Natural killer cell (primary cell): ENCODE measurements around the gene THRB. TPM values are rescaled to one million over a fixed set of nuclear protein-coding genes. Genes with fewer than 3 reads are reported as not detected.

Source experiments
- ATAC-seq, 3 donors: fragments of 150-1000 bp in 2 of 3; fragments of 200-7000 bp in 1 of 3; cut with Tn5 transposase; 1 replicate in 1 of 3; 2 replicates in 2 of 3; pipeline ENCODE4 v1.10.0; 2021; ENCODE audit warnings: mild to moderate bottlenecking in 2 of 3, moderate library complexity in 2 of 3
- DNase-seq, 2 donors: peaks; one replicate each; pipeline versions ENCODE4 v3.0.0 to v3.0.0-alpha.2; 2013 to 2021; ENCODE audit warnings: mixed read lengths in 1 of 2
- H3K27ac ChIP-seq: one replicate; pipeline ENCODE4 v1.5.1; 2013; ENCODE audit warnings: mild to moderate bottlenecking, low read length
- H3K27me3 ChIP-seq: one replicate; pipeline ENCODE4 v1.6.1; 2013; ENCODE audit warnings: low read length; ENCODE audit not compliant: control insufficient read depth, insufficient read depth
- H3K36me3 ChIP-seq: one replicate; pipeline ENCODE4 v1.6.1; 2013; ENCODE audit warnings: low read length; ENCODE audit not compliant: control insufficient read depth, insufficient read depth
- H3K4me1 ChIP-seq: one replicate; pipeline ENCODE4 v1.6.1; 2013; ENCODE audit warnings: low read length; ENCODE audit not compliant: control insufficient read depth, insufficient read depth
- H3K4me3 ChIP-seq: one replicate; pipeline ENCODE4 v1.5.1; 2013; ENCODE audit warnings: low read length
- H3K9me3 ChIP-seq: one replicate; pipeline ENCODE4 v1.6.1; 2013; ENCODE audit warnings: low read length; ENCODE audit not compliant: control insufficient read depth, insufficient read depth
- H3K27ac Mint-ChIP-seq, 2 donors: one replicate each; pipeline ENCODE4 v1.8.0; 2022; ENCODE audit warnings: mild to moderate bottlenecking in 2 of 2, mixed read lengths in 2 of 2, moderate library complexity in 1 of 2
- H3K27me3 Mint-ChIP-seq, 2 donors: one replicate each; pipeline ENCODE4 v1.8.0; 2022; ENCODE audit warnings: low read depth in 2 of 2, mixed read lengths in 2 of 2
- H3K36me3 Mint-ChIP-seq: one replicate; pipeline ENCODE4 v1.8.0; 2022; ENCODE audit warnings: mixed read lengths
- H3K4me1 Mint-ChIP-seq, 2 donors: one replicate each; pipeline ENCODE4 v1.8.0; 2022; ENCODE audit warnings: mixed read lengths in 2 of 2
- H3K4me3 Mint-ChIP-seq: one replicate; pipeline ENCODE4 v1.8.0; 2022; ENCODE audit warnings: mild to moderate bottlenecking, moderate library complexity, mixed read lengths
- H3K9me3 Mint-ChIP-seq, 2 donors: one replicate each; pipeline ENCODE4 v1.8.0; 2022; ENCODE audit warnings: mixed read lengths in 2 of 2
- WGBS: methylation state at CpG from one replicate; pipeline ENCODE4 v1.1.7; 2013; ENCODE audit warnings: missing lambda C conversion rate; ENCODE audit not compliant: insufficient coverage; 5-methylcytosine and 5-hydroxymethylcytosine counted together
- intact Hi-C: fragments of 100-400 bp; cut with micrococcal nuclease; formaldehyde crosslinking; loops from one replicate; pipeline ENCODE4 v1.14.2; 2022
- total RNA-seq, 4 donors: library from RNA; stranded (reverse); fragments of 120-200 nt in 1 of 4; gene quantifications; one replicate each; pipeline versions ENCODE4 v1.2.3 to v1.2.4, GENCODE V29; 2013 to 2022
- TF ChIP-seq, protein P1 (sequence below): fragments of 200-600 bp; IDR thresholded peaks from one replicate; pipeline ENCODE4 v1.8.0; 2022; ENCODE audit warnings: antibody characterized with exemption

Gene THRB
- total RNA-seq, 3 donors from 2014 or later (not counting 1 experiment from before 2014, with no cell fraction given) = 0.05 TPM; not detected in 2

DNA sequence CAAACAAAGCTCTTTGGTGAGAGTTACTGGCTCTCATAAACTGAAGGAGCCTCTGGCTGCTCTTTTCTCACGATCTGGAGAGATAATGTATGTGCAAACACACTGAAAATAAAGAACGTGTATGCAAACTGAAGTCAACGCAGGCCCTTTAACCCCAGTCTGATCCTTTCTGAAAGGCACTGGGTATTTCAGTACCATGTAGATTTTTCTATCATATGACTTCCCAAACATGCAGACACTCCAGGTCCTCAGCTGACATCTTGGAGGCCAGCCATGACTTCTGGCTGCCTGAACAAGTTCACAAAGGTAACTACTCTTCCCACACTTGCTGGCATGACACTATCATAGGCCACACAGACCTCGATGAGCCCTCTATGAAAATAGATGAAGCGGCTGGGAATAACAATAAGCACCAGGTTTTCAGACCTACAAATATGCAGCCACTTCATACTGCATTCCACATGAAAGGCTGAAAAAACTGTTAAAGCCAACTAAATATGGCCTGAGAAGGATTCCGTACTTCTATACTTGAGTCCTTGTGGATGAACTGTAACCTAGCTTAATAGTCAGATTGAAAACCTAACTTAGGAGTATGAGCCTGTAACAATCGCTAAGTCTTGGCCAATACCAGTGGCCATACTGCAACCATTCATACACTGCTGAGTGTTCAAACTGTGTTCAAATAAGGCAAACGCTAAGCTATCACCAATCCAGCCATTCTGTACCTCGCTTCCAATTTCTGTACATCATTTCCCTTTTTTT lies 121.3 kb downstream of the THRB start:
- DNase-seq = no peak
- no peaks in the 10 kb centered on the region for H3K27me3 ChIP-seq
- no peaks in the 10 kb centered on the region for H3K36me3 ChIP-seq
- Mint-ChIP-seq H3K4me3 (no peak overlapping the region), H3K27ac (no peak overlapping the region), H3K27me3 (no peaks in the 10 kb centered on the region), H3K4me1 (no peaks in the 10 kb centered on the region), H3K36me3 (no peaks in the 10 kb centered on the region), H3K9me3 (peaks cover 0 to 2% of the 10 kb centered on the region in 2 donors)
- WGBS = 87% methylated on average over 9 of the region's 9 CpGs
- no peak for ATAC-seq
- no peaks in the 10 kb centered on the region for H3K9me3 ChIP-seq
- no peaks in the 10 kb centered on the region for H3K4me1 ChIP-seq
- H3K4me3 ChIP-seq = no peak overlapping the region
- intact Hi-C loops = no loop called here
- H3K27ac ChIP-seq = no peak overlapping the region
- TF ChIP-seq, protein P1, sequence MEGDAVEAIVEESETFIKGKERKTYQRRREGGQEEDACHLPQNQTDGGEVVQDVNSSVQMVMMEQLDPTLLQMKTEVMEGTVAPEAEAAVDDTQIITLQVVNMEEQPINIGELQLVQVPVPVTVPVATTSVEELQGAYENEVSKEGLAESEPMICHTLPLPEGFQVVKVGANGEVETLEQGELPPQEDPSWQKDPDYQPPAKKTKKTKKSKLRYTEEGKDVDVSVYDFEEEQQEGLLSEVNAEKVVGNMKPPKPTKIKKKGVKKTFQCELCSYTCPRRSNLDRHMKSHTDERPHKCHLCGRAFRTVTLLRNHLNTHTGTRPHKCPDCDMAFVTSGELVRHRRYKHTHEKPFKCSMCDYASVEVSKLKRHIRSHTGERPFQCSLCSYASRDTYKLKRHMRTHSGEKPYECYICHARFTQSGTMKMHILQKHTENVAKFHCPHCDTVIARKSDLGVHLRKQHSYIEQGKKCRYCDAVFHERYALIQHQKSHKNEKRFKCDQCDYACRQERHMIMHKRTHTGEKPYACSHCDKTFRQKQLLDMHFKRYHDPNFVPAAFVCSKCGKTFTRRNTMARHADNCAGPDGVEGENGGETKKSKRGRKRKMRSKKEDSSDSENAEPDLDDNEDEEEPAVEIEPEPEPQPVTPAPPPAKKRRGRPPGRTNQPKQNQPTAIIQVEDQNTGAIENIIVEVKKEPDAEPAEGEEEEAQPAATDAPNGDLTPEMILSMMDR = no peak

DNA sequence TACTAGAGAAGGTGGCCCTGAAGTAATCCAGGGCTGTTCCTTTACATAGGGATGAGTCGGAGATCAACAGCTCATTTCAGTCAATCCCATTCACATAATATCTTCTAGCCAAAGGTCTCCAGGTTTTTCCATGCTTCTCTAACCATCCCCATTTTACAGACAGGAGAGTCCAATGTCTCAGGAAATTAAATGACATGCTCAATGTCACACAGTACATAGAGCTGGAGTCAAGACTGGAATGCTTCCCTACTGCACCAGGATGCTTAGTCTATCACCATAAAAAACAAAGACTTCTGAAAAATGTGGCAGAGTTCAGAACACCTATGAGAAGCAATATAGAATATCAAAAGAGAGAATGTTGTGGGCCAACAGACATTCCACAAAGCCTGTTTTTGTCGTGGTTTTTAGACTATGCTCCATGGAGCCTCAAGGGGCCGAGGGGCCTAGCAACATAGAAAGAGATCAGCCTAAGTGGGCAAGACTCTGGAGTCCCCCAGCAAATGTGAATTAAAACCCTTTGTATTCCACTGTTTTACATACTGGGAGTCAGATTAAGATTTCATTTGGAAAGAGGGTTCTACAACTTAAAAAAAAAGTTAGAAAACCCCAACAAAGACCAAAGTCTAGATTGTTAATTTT lies 122.0 kb downstream of the THRB start:
- TF ChIP-seq, protein P1 = no peak
- no peaks in the 10 kb centered on the region for H3K4me1 Mint-ChIP-seq
- H3K9me3 Mint-ChIP-seq = peaks cover 0 to 2% of the 10 kb centered on the region in 2 donors
- Histone ChIP-seq H3K27me3 (no peaks in the 10 kb centered on the region), H3K27ac (no peak overlapping the region), H3K36me3 (no peaks in the 10 kb centered on the region), H3K9me3 (no peaks in the 10 kb centered on the region), H3K4me3 (no peak overlapping the region), H3K4me1 (no peaks in the 10 kb centered on the region)
- ATAC-seq = no peak
- 83% methylated on average over 3 of the region's 3 CpGs for WGBS
- H3K27ac Mint-ChIP-seq = no peak overlapping the region
- H3K27me3 Mint-ChIP-seq = no peaks in the 10 kb centered on the region
- H3K36me3 Mint-ChIP-seq = no peaks in the 10 kb centered on the region
- H3K4me3 Mint-ChIP-seq = no peak overlapping the region
- no peak for DNase-seq
- intact Hi-C loops = no loop called here

DNA sequence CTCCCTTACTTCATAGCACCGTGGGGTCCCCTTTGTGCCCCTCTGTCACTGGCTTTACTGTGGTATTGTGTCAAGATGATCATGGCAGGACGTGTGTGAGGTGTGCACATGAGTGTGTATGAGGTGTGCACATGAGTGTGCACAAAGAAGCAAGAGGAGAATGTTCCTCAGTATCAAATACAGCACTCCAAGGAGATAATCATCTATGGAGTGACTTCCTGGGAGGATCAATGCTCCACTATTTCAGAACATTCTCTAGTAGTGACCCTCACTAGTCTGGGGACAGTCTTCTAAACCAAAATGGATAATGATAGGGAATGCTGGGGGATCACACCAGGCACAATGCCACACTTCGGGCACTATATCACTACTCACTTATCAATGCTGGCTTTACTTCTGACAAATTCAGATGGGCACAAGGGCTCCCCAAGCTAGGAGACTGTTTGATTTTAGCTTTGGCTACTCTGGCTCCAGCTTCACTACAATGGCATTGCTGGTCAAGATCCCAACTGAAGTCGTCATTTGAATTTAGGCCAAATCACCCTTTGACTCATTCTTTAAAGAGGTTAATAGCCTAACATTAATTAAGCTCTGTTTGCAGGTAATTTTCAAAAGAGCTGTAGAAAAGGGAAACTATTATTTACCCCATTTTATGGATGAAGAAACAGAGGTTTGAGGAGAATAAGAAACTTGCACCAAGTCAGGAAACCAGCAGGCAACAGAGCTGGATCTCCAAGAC lies 124.1 kb downstream of the THRB start:
- ATAC-seq (no peak), DNase-seq (no peak)
- Histone ChIP-seq H3K27ac (no peak overlapping the region), H3K4me3 (no peak overlapping the region), H3K9me3 (no peaks in the 10 kb centered on the region), H3K27me3 (no peaks in the 10 kb centered on the region), H3K36me3 (no peaks in the 10 kb centered on the region), H3K4me1 (no peaks in the 10 kb centered on the region)
- H3K9me3 Mint-ChIP-seq = peaks cover 0 to 2% of the 10 kb centered on the region in 2 donors
- H3K27ac Mint-ChIP-seq = no peak overlapping the region
- H3K4me3 Mint-ChIP-seq = no peak overlapping the region
- WGBS = 100% methylated on average over 2 of the region's 4 CpGs
- intact Hi-C loops = no loop called here
- no peaks in the 10 kb centered on the region for H3K4me1 Mint-ChIP-seq
- TF ChIP-seq, protein P1 = no peak
- no peaks in the 10 kb centered on the region for H3K36me3 Mint-ChIP-seq
- H3K27me3 Mint-ChIP-seq = no peaks in the 10 kb centered on the region
